Lung (tissue), 12 donors: ENCODE data around the gene MACROD1. TPM values are rescaled to one million over a fixed set of nuclear protein-coding genes. Genes with fewer than 3 reads are reported as not detected.

ENCODE experiments used
- ATAC-seq: fragments of 200-7000 bp; cut with Tn5 transposase; one replicate; pipeline ENCODE4 v1.9.1; 2020; ENCODE audit warnings: moderate number of reproducible peaks; ENCODE audit not compliant: insufficient read depth, low FRiP score
- DNase-seq, 3 donors: peaks; one replicate each; pipeline ENCODE4 v3.0.0-alpha.2; 2013 to 2017
- H3K27ac ChIP-seq, 2 donors: one replicate each; pipeline ENCODE4 v1.5.1; 2013; ENCODE audit warnings: mild to moderate bottlenecking in 2 of 2, moderate library complexity in 2 of 2, control low read depth in 1 of 2, inconsistent platforms in 1 of 2, low read depth in 1 of 2, low read length in 1 of 2
- H3K27me3 ChIP-seq, 3 donors: one replicate each; pipeline ENCODE4 v1.5.1; 2013; ENCODE audit warnings: low read length in 2 of 3; ENCODE audit not compliant: control insufficient read depth in 3 of 3, insufficient read depth in 3 of 3
- H3K36me3 ChIP-seq, 4 donors: one replicate each; pipeline ENCODE4 v1.5.1; 2013; ENCODE audit warnings: low read length in 4 of 4, mild to moderate bottlenecking in 1 of 4, moderate library complexity in 1 of 4; ENCODE audit not compliant: control insufficient read depth in 4 of 4, insufficient read depth in 4 of 4
- H3K4me1 ChIP-seq, 5 donors: one replicate each; pipeline ENCODE4 v1.5.1; 2013; ENCODE audit warnings: low read length in 5 of 5, mild to moderate bottlenecking in 2 of 5, moderate library complexity in 1 of 5; ENCODE audit not compliant: control insufficient read depth in 5 of 5, insufficient read depth in 5 of 5
- H3K4me3 ChIP-seq: one replicate; pipeline ENCODE4 v1.5.1; 2013; ENCODE audit warnings: mild to moderate bottlenecking, control low read depth, moderate library complexity
- H3K9ac ChIP-seq, 2 donors: one replicate each; pipeline ENCODE4 v1.5.1; 2013; ENCODE audit warnings: low read length in 2 of 2, control low read depth in 1 of 2; ENCODE audit not compliant: insufficient read depth in 1 of 2
- H3K9me3 ChIP-seq, 4 donors: one replicate each; pipeline ENCODE4 v1.5.1; 2013; ENCODE audit warnings: low read length in 3 of 4, mild to moderate bottlenecking in 1 of 4, moderate library complexity in 1 of 4; ENCODE audit not compliant: control insufficient read depth in 4 of 4, insufficient read depth in 3 of 4
- CTCF ChIP-seq: IDR thresholded peaks from 2 replicates; pipeline ENCODE4 v1.5.1; 2012; ENCODE audit warnings: mild to moderate bottlenecking; ENCODE audit errors: control extremely low read depth, extremely low read depth
- WGBS, 2 donors: extraction: QIAGEN DNeasy Blood & Tissue Kit; methylation state at CpG; one replicate each; pipeline ENCODE4 v1.1.7; 2013; 5-methylcytosine and 5-hydroxymethylcytosine counted together
- polyA plus RNA-seq, 2 donors: library from polyadenylated mRNA; stranded (reverse); fragments of 200-250 nt; gene quantifications; one replicate each; pipeline ENCODE4 v1.2.1, GENCODE V29; 2013
- total RNA-seq, 2 donors: library from RNA; depleted of rRNA in 1 of 2; stranded (reverse); fragments of >200 nt in 1 of 2; gene quantifications; one replicate each; pipeline ENCODE4 v1.2.1, GENCODE V29; 2014 to 2021
- donor health status: control.
- donor health status: control.
- donor health status: Bipolar disorder and iron deficiency.
- donor health status: healthy.
- donor health status: DM: yes; HTN: yes; CAD: no.

MACROD1 gene
- total and polyA plus RNA-seq, 4 donors, result 9.9 to 70.0 (median 19.0) TPM

GRCh38 chr11:64034411-64034811 lies 131.5 kb downstream of the MACROD1 start:
- peaks cover 0 to 11% (median 7%) of the 10 kb centered on the region in 3 donors for H3K27me3 ChIP-seq
- WGBS, 2 donors, result 60 to 72% methylated on average over 9 of the region's 9 CpGs
- H3K9ac ChIP-seq, result no peak overlapping the region
- no peak for TF ChIP-seq CTCF
- ATAC-seq (no peak), DNase-seq (no peak)
- H3K4me3 ChIP-seq, result no peak overlapping the region
- no peak overlapping the region for H3K27ac ChIP-seq
- peaks cover 0 to 2% (median 0%) of the 10 kb centered on the region in 4 donors for H3K9me3 ChIP-seq
- no peaks in the 10 kb centered on the region for H3K36me3 ChIP-seq
- H3K4me1 ChIP-seq, result peaks cover 0 to 10% (median 4%) of the 10 kb centered on the region in 5 donors

- no peak overlapping the region for H3K27ac ChIP-seq
- H3K4me1 ChIP-seq, result peaks cover 0 to 16% (median 13%) of the 10 kb centered on the region in 5 donors
- no peak overlapping the region for H3K9ac ChIP-seq
- WGBS, 2 donors, result 81 to 91% methylated on average over 4 of the region's 4 CpGs
- DNase-seq, result no peak
- peaks cover 0 to 8% (median 7%) of the 10 kb centered on the region in 3 donors for H3K27me3 ChIP-seq
- no peaks in the 10 kb centered on the region for H3K36me3 ChIP-seq
- no peak for TF ChIP-seq CTCF
- no peak overlapping the region for H3K4me3 ChIP-seq
- H3K9me3 ChIP-seq, result no peaks in the 10 kb centered on the region
- ATAC-seq, result no peak
Observed at GRCh38 chr11:64032050-64032449, 133.9 kb downstream of the MACROD1 start.

- DNase-seq, result no peak
- no peak overlapping the region for H3K4me3 ChIP-seq
- WGBS, 2 donors, result 82 to 83% methylated on average over 3 of the region's 3 CpGs
- no peak overlapping the region for H3K9ac ChIP-seq
- peaks cover 0 to 13% (median 8%) of the 10 kb centered on the region in 5 donors for H3K4me1 ChIP-seq
- H3K27me3 ChIP-seq, result peaks cover 0 to 7% (median 7%) of the 10 kb centered on the region in 3 donors
- no peak for ATAC-seq
- no peaks in the 10 kb centered on the region for H3K36me3 ChIP-seq
- TF ChIP-seq CTCF, result no peak
- no peak overlapping the region for H3K27ac ChIP-seq
- no peaks in the 10 kb centered on the region for H3K9me3 ChIP-seq
Observed at GRCh38 chr11:64031001-64031400, 134.9 kb downstream of the MACROD1 start.

GRCh38 chr11:64029773-64030172 lies 136.1 kb downstream of the MACROD1 start:
- H3K9ac ChIP-seq, result no peak overlapping the region
- DNase-seq, result no peak
- no peak for ATAC-seq
- 80 to 86% methylated on average over 8 of the region's 8 CpGs for WGBS, 2 donors
- peaks cover 0 to 9% (median 5%) of the 10 kb centered on the region in 5 donors for H3K4me1 ChIP-seq
- H3K27me3 ChIP-seq, result peaks cover 0 to 2% (median 2%) of the 10 kb centered on the region in 3 donors
- no peak overlapping the region for H3K27ac ChIP-seq
- no peaks in the 10 kb centered on the region for H3K9me3 ChIP-seq
- TF ChIP-seq CTCF, result no peak
- no peaks in the 10 kb centered on the region for H3K36me3 ChIP-seq
- no peak overlapping the region for H3K4me3 ChIP-seq
